ENCODE data around the gene TRIM58. TPM values are rescaled to one million over a fixed set of nuclear protein-coding genes. Genes with fewer than 3 reads are reported as not detected.

TRIM58 gene
- polyA plus RNA-seq, 1 donor, result 2.1 TPM

GRCh38 chr1:247883346-247883745 is 26.4 kb downstream of the TRIM58 start:
- no peak overlapping the region for H3K27ac ChIP-seq (ENCODE audit: low read length)
- WGBS (ENCODE audit: insufficient coverage, low lambda C conversion rate), result no CpG with 5 or more reads among the region's 9 CpGs
- no peaks in the 10 kb centered on the region for H3K27me3 ChIP-seq (ENCODE audit: control insufficient read depth, insufficient read depth, low read length)
- no peaks in the 10 kb centered on the region for H3K4me1 ChIP-seq (ENCODE audit: control insufficient read depth, insufficient read depth, low read length)
- H3K9me3 ChIP-seq (ENCODE audit: control insufficient read depth, low read depth, low read length), result peaks cover 4% of the 10 kb centered on the region
- no peaks in the 10 kb centered on the region for H3K36me3 ChIP-seq (ENCODE audit: control insufficient read depth, insufficient read depth, low read length)
- H3K4me3 ChIP-seq (ENCODE audit: low read length), result no peak overlapping the region
- DNase-seq, result no peak

- H3K27ac ChIP-seq (ENCODE audit: low read length), result no peak overlapping the region
- peaks cover 4% of the 10 kb centered on the region for H3K9me3 ChIP-seq (ENCODE audit: control insufficient read depth, low read depth, low read length)
- no peaks in the 10 kb centered on the region for H3K27me3 ChIP-seq (ENCODE audit: control insufficient read depth, insufficient read depth, low read length)
- WGBS (ENCODE audit: insufficient coverage, low lambda C conversion rate), result 81% methylated on average over 3 of the region's 10 CpGs
- H3K4me3 ChIP-seq (ENCODE audit: low read length), result no peak overlapping the region
- no peaks in the 10 kb centered on the region for H3K36me3 ChIP-seq (ENCODE audit: control insufficient read depth, insufficient read depth, low read length)
- no peak for DNase-seq
- H3K4me1 ChIP-seq (ENCODE audit: control insufficient read depth, insufficient read depth, low read length), result no peaks in the 10 kb centered on the region
These were observed 27.9 kb downstream of the TRIM58 start for GRCh38 chr1:247884797-247885413.

GRCh38 chr1:247895163-247895637 is 38.2 kb downstream of the TRIM58 start, which contains the start of gene OR2W3:
Gene OR2W3, plus strand, starts transcription at chr1:247895587. Its CDS starts 0 bp downstream, at chr1:247895587.
- no CpG with 5 or more reads among the region's 2 CpGs for WGBS (ENCODE audit: insufficient coverage, low lambda C conversion rate)

GRCh38 chr1:247895976-247896375 is 39.0 kb downstream of the TRIM58 start:
- H3K4me3 ChIP-seq (ENCODE audit: low read length), result no peak overlapping the region
- H3K4me1 ChIP-seq (ENCODE audit: control insufficient read depth, insufficient read depth, low read length), result no peaks in the 10 kb centered on the region
- no peak for DNase-seq
- H3K36me3 ChIP-seq (ENCODE audit: control insufficient read depth, insufficient read depth, low read length), result no peaks in the 10 kb centered on the region
- WGBS (ENCODE audit: insufficient coverage, low lambda C conversion rate), result no CpG with 5 or more reads among the region's 14 CpGs
- H3K9me3 ChIP-seq (ENCODE audit: control insufficient read depth, low read depth, low read length), result peaks cover 7% of the 10 kb centered on the region
- no peak overlapping the region for H3K27ac ChIP-seq (ENCODE audit: low read length)
- no peaks in the 10 kb centered on the region for H3K27me3 ChIP-seq (ENCODE audit: control insufficient read depth, insufficient read depth, low read length)

More at GRCh38 chr1:247895163-247895637, 38.2 kb downstream of the TRIM58 start, which contains the start of gene OR2W3:
- no peaks in the 10 kb centered on the region for H3K27me3 ChIP-seq (ENCODE audit: control insufficient read depth, insufficient read depth, low read length)
- H3K36me3 ChIP-seq (ENCODE audit: control insufficient read depth, insufficient read depth, low read length), result no peaks in the 10 kb centered on the region
- no peaks in the 10 kb centered on the region for H3K4me1 ChIP-seq (ENCODE audit: control insufficient read depth, insufficient read depth, low read length)
- H3K9me3 ChIP-seq (ENCODE audit: control insufficient read depth, low read depth, low read length), result peaks cover 7% of the 10 kb centered on the region
- DNase-seq, result no peak
- no peak within 1 kb of the TSS for H3K4me3 ChIP-seq (ENCODE audit: low read length)
- no peak within 1 kb of the TSS for H3K27ac ChIP-seq (ENCODE audit: low read length)

GRCh38 chr1:247904122-247904521 is 47.1 kb downstream of the TRIM58 start:
- Histone ChIP-seq H3K27ac (ENCODE audit: low read length) (no peak overlapping the region), H3K9me3 (ENCODE audit: control insufficient read depth, low read depth, low read length) (peaks cover 9% of the 10 kb centered on the region), H3K27me3 (ENCODE audit: control insufficient read depth, insufficient read depth, low read length) (no peaks in the 10 kb centered on the region), H3K4me3 (ENCODE audit: low read length) (no peak overlapping the region), H3K36me3 (ENCODE audit: control insufficient read depth, insufficient read depth, low read length) (no peaks in the 10 kb centered on the region), H3K4me1 (ENCODE audit: control insufficient read depth, insufficient read depth, low read length) (no peaks in the 10 kb centered on the region)
- WGBS (ENCODE audit: insufficient coverage, low lambda C conversion rate), result 84% methylated on average over 4 of the region's 6 CpGs
- no peak for DNase-seq

- no peaks in the 10 kb centered on the region for H3K27me3 ChIP-seq (ENCODE audit: control insufficient read depth, insufficient read depth, low read length)
- H3K27ac ChIP-seq (ENCODE audit: low read length), result no peak overlapping the region
- H3K4me3 ChIP-seq (ENCODE audit: low read length), result no peak overlapping the region
- H3K36me3 ChIP-seq (ENCODE audit: control insufficient read depth, insufficient read depth, low read length), result no peaks in the 10 kb centered on the region
- no peak for DNase-seq
- 100% methylated on average over 3 of the region's 13 CpGs for WGBS (ENCODE audit: insufficient coverage, low lambda C conversion rate)
- H3K4me1 ChIP-seq (ENCODE audit: control insufficient read depth, insufficient read depth, low read length), result no peaks in the 10 kb centered on the region
- peaks cover 9% of the 10 kb centered on the region for H3K9me3 ChIP-seq (ENCODE audit: control insufficient read depth, low read depth, low read length)
These were observed 48.2 kb downstream of the TRIM58 start for GRCh38 chr1:247905181-247905580.

- 87% methylated on average over 2 of the region's 9 CpGs for WGBS (ENCODE audit: insufficient coverage, low lambda C conversion rate)
- Histone ChIP-seq H3K36me3 (ENCODE audit: control insufficient read depth, insufficient read depth, low read length) (no peaks in the 10 kb centered on the region), H3K27me3 (ENCODE audit: control insufficient read depth, insufficient read depth, low read length) (no peaks in the 10 kb centered on the region), H3K9me3 (ENCODE audit: control insufficient read depth, low read depth, low read length) (peaks cover 9% of the 10 kb centered on the region), H3K27ac (ENCODE audit: low read length) (no peak overlapping the region), H3K4me1 (ENCODE audit: control insufficient read depth, insufficient read depth, low read length) (no peaks in the 10 kb centered on the region), H3K4me3 (ENCODE audit: low read length) (no peak overlapping the region)
- DNase-seq, result no peak
These were observed 49.0 kb downstream of the TRIM58 start for GRCh38 chr1:247905910-247906503.

- Histone ChIP-seq H3K4me1 (ENCODE audit: control insufficient read depth, insufficient read depth, low read length) (no peaks in the 10 kb centered on the region), H3K4me3 (ENCODE audit: low read length) (no peak overlapping the region), H3K9me3 (ENCODE audit: control insufficient read depth, low read depth, low read length) (peaks cover 9% of the 10 kb centered on the region), H3K27me3 (ENCODE audit: control insufficient read depth, insufficient read depth, low read length) (no peaks in the 10 kb centered on the region), H3K27ac (ENCODE audit: low read length) (no peak overlapping the region), H3K36me3 (ENCODE audit: control insufficient read depth, insufficient read depth, low read length) (no peaks in the 10 kb centered on the region)
- no peak for DNase-seq
- 100% methylated on average over 1 of the region's 7 CpGs for WGBS (ENCODE audit: insufficient coverage, low lambda C conversion rate)
These were observed 49.6 kb downstream of the TRIM58 start for GRCh38 chr1:247906504-247907047.

GRCh38 chr1:247908766-247909165 is 51.8 kb downstream of the TRIM58 start:
- no CpG with 5 or more reads among the region's 5 CpGs for WGBS (ENCODE audit: insufficient coverage, low lambda C conversion rate)
- H3K36me3 ChIP-seq (ENCODE audit: control insufficient read depth, insufficient read depth, low read length), result no peaks in the 10 kb centered on the region
- peaks cover 13% of the 10 kb centered on the region for H3K9me3 ChIP-seq (ENCODE audit: control insufficient read depth, low read depth, low read length)

GRCh38 chr1:247913786-247914185 is 56.8 kb downstream of the TRIM58 start:
- H3K27ac ChIP-seq (ENCODE audit: low read length), result no peak overlapping the region
- H3K36me3 ChIP-seq (ENCODE audit: control insufficient read depth, insufficient read depth, low read length), result no peaks in the 10 kb centered on the region
- no CpG with 5 or more reads among the region's 2 CpGs for WGBS (ENCODE audit: insufficient coverage, low lambda C conversion rate)
- DNase-seq, result no peak
- no peaks in the 10 kb centered on the region for H3K4me1 ChIP-seq (ENCODE audit: control insufficient read depth, insufficient read depth, low read length)
- H3K4me3 ChIP-seq (ENCODE audit: low read length), result no peak overlapping the region
- H3K9me3 ChIP-seq (ENCODE audit: control insufficient read depth, low read depth, low read length), result peaks cover 4% of the 10 kb centered on the region
- H3K27me3 ChIP-seq (ENCODE audit: control insufficient read depth, insufficient read depth, low read length), result no peaks in the 10 kb centered on the region

More at GRCh38 chr1:247908766-247909165, 51.8 kb downstream of the TRIM58 start:
- no peaks in the 10 kb centered on the region for H3K27me3 ChIP-seq (ENCODE audit: control insufficient read depth, insufficient read depth, low read length)
- no peak overlapping the region for H3K27ac ChIP-seq (ENCODE audit: low read length)
- no peaks in the 10 kb centered on the region for H3K4me1 ChIP-seq (ENCODE audit: control insufficient read depth, insufficient read depth, low read length)
- no peak for DNase-seq
- H3K4me3 ChIP-seq (ENCODE audit: low read length), result no peak overlapping the region

Measured in large intestine (tissue), 3 donors.